Gastroesophageal sphincter (tissue), 3 donors: ENCODE measurements around the gene RPTOR.

Experiments
- POLR2AphosphoS5 ChIP-seq: sonication (generic); formaldehyde crosslinking; IDR thresholded peaks from one replicate; pipeline ENCODE4 v1.6.1; 2017; ENCODE audit warnings: antibody characterized with exemption
- TF ChIP-seq, protein P1 (sequence below), 4 experiments: fragments of 200-600 bp in 2 of 4; fragments of 450-650 bp in 2 of 4; sonication (generic) in 1 of 4; IDR thresholded peaks; one replicate each; pipeline ENCODE4 v1.5.1; 2017 to 2019; ENCODE audit warnings: antibody characterized with exemption in 4 of 4, mild to moderate bottlenecking in 2 of 4, moderate library complexity in 2 of 4

DNA sequence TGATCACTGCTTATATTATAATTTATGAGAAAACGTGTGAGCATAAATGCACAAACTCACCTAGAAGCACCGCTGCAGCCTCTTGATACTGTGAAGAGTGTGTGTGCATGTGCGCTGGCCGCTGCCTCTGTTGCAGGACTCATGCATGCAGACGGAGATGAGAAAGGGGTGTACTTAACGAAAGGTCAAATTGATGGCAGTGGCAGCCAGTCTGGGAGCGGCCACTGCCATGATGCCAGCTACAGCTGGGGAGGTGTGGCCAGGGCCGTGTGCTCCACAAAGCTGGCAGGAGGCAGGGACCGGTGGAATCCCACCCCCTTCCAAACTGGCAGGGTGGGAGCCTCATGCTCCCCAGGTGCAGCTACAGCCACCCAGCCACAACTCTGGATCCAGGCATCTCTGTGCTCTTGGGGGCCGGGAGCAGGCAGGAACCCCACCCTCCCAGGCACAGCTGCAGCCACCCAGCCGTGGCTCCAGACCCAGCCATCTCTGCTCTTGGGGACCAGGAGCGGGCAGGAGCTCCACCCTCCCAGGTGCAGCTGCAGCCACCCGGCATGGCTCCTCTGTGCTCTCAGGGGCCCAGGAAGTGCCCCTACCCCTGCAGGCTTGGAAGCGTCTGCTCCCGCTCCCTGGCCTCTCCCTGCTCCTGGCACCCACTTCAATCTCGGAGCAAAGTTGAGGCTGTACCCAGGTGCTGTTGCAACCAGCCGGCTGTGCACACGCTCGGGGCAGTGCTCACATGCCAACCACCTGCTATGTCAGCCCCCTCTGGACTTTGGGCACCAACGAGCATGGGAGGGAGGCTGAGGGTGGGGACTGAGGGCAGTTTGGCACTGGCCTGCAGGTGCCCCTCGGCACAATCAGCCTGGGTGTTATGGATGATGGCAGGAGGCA lies 369.5 kb downstream of the RPTOR start:
- TF ChIP-seq, protein P1, sequence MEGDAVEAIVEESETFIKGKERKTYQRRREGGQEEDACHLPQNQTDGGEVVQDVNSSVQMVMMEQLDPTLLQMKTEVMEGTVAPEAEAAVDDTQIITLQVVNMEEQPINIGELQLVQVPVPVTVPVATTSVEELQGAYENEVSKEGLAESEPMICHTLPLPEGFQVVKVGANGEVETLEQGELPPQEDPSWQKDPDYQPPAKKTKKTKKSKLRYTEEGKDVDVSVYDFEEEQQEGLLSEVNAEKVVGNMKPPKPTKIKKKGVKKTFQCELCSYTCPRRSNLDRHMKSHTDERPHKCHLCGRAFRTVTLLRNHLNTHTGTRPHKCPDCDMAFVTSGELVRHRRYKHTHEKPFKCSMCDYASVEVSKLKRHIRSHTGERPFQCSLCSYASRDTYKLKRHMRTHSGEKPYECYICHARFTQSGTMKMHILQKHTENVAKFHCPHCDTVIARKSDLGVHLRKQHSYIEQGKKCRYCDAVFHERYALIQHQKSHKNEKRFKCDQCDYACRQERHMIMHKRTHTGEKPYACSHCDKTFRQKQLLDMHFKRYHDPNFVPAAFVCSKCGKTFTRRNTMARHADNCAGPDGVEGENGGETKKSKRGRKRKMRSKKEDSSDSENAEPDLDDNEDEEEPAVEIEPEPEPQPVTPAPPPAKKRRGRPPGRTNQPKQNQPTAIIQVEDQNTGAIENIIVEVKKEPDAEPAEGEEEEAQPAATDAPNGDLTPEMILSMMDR (IDR thresholded peaks at IDR 0.05), result no peak
- TF ChIP-seq POLR2AphosphoS5, result no peak
